ENCODE measurements around the gene LHFPL6. TPM values are rescaled to one million over a fixed set of nuclear protein-coding genes. Genes with fewer than 3 reads are reported as not detected.

The LHFPL6 gene
- total and polyA plus RNA-seq, 11 donors = 34.4 to 74.4 (median 53.2) TPM

GRCh38 chr13:39376076-39376475, 226.9 kb downstream of the LHFPL6 start:
- no peaks in the 10 kb centered on the region for H3K27me3 ChIP-seq
- ATAC-seq (no peak), DNase-seq (no peak)
- no peak overlapping the region for H3K27ac ChIP-seq
- intact Hi-C loops (cut with DNase I) = no loop called here
- no peaks in the 10 kb centered on the region for H3K9me3 ChIP-seq
- H3K4me1 ChIP-seq = peaks cover 0 to 52% (median 15%) of the 10 kb centered on the region in 12 donors
- H3K4me3 ChIP-seq = no peak overlapping the region
- peaks cover 0 to 10% (median 0%) of the 10 kb centered on the region in 9 donors for H3K36me3 ChIP-seq
- no peak for TF ChIP-seq CTCF (IDR thresholded peaks at IDR 0.05)
- no peak for TF ChIP-seq POLR2A (IDR thresholded peaks at IDR 0.05)

- no peak for DNase-seq
- no peak for ATAC-seq
- H3K27ac ChIP-seq = no peak overlapping the region
- 90 to 95% (median 93%) methylated on average over 3 of the region's 3 CpGs for whole genome bisulfite sequencing, 4 donors
- no peaks in the 10 kb centered on the region for H3K27me3 ChIP-seq
- TF ChIP-seq POLR2A (IDR thresholded peaks at IDR 0.05) = no peak
- no peak for TF ChIP-seq CTCF (IDR thresholded peaks at IDR 0.05)
- no peak overlapping the region for H3K4me3 ChIP-seq
- peaks cover 2 to 56% (median 18%) of the 10 kb centered on the region in 12 donors for H3K4me1 ChIP-seq
- peaks cover 0 to 10% (median 0%) of the 10 kb centered on the region in 9 donors for H3K36me3 ChIP-seq
- no peaks in the 10 kb centered on the region for H3K9me3 ChIP-seq
- intact Hi-C loops (cut with DNase I) = no loop called here
Measured at GRCh38 chr13:39375601-39376000, 227.4 kb downstream of the LHFPL6 start.

- intact Hi-C loops (cut with DNase I) = no loop called here
- Histone ChIP-seq H3K9me3 (no peaks in the 10 kb centered on the region), H3K4me1 (peaks cover 2 to 60% (median 21%) of the 10 kb centered on the region in 12 donors), H3K27ac (no peak overlapping the region), H3K27me3 (no peaks in the 10 kb centered on the region), H3K36me3 (peaks cover 0 to 10% (median 0%) of the 10 kb centered on the region in 9 donors), H3K4me3 (no peak overlapping the region)
- TF ChIP-seq CTCF (IDR thresholded peaks at IDR 0.05) (no peak), POLR2A (IDR thresholded peaks at IDR 0.05) (no peak)
- ATAC-seq = no peak
- no peak for DNase-seq
- WGBS, 4 donors = 84 to 92% (median 88%) methylated on average over 3 of the region's 3 CpGs
Measured at GRCh38 chr13:39374741-39375189, 228.2 kb downstream of the LHFPL6 start.

- DNase-seq = no peak
- H3K4me1 ChIP-seq = peaks cover 2 to 56% (median 21%) of the 10 kb centered on the region in 12 donors
- no peak overlapping the region for H3K4me3 ChIP-seq
- TF ChIP-seq CTCF (IDR thresholded peaks at IDR 0.05) (no peak), POLR2A (IDR thresholded peaks at IDR 0.05) (no peak)
- H3K27me3 ChIP-seq = no peaks in the 10 kb centered on the region
- no peak for ATAC-seq
- WGBS, 4 donors = 82 to 97% (median 84%) methylated on average over 3 of the region's 3 CpGs
- no peaks in the 10 kb centered on the region for H3K9me3 ChIP-seq
- no peak overlapping the region for H3K27ac ChIP-seq
- intact Hi-C loops (cut with DNase I) = no loop called here
- peaks cover 0 to 10% (median 0%) of the 10 kb centered on the region in 9 donors for H3K36me3 ChIP-seq
Measured at GRCh38 chr13:39373145-39373544, 229.8 kb downstream of the LHFPL6 start.
